HT-29 (cell line): ENCODE data around the gene EXOC4. TPM values are rescaled to one million over a fixed set of nuclear protein-coding genes. Genes with fewer than 3 reads are reported as not detected.

Experiments
- DNase-seq: peaks from one replicate; pipeline ENCODE4 v3.0.0-alpha.2; 2015; ENCODE audit warnings: low spot score
- total RNA-seq: library from RNA; depleted of rRNA; stranded (reverse); fragments of >200 nt; shearing (Covaris generic); gene quantifications from 2 replicates; pipeline ENCODE4 v1.2.3, GENCODE V29; 2014

The EXOC4 gene
- total RNA-seq, 1 experiment from 2014 or later, result 59.8 TPM

DNA sequence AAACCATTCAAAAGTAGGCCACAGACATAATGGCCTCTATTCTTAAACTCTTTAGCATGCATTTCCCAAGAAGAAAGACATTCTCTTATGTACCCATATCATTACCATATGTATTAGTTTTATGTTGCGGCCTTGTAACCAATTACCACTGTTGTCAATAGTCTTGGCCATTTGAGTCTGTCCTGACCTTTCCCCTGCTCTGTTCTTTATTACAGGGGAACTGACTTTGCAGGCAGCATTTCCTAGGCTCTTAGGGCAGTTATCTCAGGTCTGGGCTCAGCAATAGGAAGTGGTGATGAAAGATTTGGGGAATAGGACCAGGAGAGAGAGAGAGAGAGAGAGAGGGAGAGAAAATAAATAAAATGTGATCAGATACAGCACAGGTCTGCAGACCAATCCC, 679.7 kb downstream of the EXOC4 start:
- no peak for DNase-seq

DNA sequence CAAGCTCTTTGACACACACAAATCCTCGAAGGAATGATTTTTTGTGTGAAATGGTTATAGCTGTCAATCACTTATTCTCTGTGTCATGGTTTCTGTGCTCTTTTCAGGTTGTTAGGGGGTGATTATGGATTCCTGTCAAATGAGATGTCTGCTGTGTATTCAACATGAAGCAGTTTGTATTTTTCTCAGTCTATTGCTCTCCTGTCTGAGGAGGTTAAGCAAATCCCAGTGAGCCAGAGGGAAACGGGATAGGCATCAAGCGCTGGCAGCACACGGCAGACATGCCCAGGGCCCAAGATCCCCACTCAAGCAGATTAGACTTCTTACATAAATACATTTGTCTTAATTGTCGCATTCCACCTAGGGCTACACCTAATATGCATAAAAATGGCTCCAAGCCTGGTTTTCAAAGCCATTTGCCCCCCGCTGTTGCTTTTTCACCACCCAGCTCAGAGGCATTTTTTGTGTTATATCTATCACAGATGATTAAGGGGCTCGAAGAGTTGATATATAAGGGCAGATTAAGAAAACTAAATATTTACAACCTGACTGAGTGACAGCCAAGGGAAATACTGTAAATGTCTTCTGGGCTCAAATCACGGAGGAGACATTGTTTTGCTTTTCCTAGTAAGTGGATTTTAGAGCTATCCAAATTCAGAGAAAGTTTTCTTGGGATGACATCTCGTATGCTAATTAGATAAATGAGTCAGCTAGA, 681.5 kb downstream of the EXOC4 start:
- no peak for DNase-seq

DNA sequence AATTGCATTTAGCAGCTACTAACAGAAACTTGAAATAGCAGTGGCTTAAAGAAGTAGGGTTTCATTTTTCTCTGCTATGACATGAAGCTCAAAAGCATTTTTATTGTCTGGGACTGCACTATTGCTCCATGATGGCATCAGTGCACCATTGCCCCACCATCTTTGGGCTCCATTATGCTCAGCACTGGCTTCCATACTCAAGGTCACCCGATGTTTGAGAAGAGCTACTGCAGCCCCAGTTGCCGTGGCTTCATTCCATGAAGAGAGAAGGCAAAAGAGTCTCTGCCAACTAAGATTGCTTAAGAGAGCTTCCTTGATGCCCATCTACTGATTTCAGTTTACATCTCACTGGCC, 682.1 kb downstream of the EXOC4 start:
- DNase-seq, result no peak

DNA sequence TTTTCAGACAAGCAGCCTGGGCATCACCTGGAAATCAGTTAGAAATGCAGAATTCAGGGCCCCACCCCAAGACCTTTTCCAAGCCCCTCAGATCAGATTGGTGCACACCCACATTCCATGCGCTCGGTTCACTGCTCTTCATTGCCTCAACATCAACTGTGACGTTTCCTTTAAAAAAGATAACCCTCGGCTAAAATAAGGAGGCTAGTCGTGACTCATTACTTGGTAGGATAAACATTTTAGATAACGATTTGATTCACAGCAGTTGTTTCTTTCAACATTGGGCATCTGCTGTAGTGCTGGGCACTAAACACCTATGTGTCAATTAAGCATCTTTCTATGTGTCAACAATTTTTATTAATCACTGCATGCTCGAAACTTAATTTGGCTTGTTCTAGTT, 683.2 kb downstream of the EXOC4 start:
- DNase-seq, result no peak

DNA sequence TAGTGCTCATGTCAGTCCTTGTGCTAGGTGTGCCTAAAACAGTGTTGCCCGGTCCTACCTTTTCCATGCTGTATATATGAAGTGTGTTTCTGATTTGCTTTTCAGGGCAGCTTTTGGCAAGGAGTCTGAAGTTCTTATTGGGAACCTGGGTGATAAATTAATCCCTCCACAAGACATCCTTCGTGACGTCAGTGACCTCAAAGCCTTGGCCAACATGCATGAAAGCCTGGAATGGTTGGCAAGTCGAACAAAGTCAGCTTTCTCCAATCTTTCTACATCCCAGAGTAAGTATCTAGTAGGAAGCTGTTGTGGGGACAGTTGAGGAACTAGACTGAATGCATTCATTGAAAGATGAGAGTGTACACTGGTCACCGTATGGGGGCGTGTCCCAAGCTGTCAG, 684.9 kb downstream of the EXOC4 start:
- no peak for DNase-seq

DNA sequence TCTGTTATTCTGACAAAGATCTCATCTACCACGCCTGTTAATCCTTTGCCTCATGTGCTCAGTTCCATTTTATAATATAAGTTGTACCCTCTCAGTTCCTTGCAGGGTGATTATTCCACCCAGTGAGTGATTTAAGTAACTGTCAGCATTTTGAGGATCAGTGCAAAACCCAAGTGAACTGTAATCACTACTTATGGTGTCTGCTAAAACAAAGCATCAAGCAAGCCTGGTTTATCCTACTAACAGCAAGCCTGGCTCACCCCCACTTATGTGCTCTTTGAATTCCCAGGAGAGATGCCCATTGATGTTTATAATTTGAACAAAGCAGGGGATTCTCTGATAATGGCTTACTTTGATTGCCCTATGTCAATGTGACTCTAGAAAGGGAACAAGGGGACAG, 687.5 kb downstream of the EXOC4 start:
- DNase-seq, result no peak

DNA sequence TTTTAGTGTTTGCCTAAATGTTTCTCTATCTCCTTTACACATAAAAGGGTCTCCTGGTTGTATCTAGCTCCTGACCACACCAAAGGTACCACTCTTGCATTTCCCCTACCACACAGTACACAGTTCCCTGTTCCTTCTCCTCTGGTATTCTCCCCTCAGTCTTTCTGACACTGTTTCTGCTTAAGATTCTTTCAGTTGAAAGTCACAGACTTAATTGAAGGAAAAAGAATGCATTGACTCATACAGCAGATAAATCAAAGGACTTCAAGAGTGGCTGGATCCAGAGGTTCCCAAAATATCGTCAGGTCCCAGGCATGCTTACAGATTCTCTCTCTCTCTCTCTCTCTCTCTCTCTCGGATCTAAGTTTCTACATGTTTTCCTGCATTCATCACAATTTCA, 688.6 kb downstream of the EXOC4 start:
- DNase-seq, result no peak

DNA sequence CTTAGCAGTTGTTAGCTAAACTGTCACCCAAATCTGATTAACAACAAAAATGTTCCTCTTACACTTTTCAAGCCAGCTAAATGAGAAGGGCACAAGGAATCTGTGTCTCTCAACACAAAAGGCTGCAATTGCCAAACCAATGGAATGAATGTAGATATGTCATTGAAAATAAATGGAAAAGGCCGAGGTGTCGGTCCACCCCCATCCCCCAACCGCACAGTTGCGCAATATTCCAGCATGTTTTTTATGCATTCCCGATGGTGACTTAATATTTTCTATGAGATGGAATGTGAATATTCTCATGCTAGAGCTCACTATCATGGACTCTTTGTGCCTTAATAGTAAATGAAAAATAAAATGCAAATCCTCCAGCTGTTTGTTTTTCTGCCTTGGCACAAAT, 692.6 kb downstream of the EXOC4 start:
- DNase-seq, result no peak

DNA sequence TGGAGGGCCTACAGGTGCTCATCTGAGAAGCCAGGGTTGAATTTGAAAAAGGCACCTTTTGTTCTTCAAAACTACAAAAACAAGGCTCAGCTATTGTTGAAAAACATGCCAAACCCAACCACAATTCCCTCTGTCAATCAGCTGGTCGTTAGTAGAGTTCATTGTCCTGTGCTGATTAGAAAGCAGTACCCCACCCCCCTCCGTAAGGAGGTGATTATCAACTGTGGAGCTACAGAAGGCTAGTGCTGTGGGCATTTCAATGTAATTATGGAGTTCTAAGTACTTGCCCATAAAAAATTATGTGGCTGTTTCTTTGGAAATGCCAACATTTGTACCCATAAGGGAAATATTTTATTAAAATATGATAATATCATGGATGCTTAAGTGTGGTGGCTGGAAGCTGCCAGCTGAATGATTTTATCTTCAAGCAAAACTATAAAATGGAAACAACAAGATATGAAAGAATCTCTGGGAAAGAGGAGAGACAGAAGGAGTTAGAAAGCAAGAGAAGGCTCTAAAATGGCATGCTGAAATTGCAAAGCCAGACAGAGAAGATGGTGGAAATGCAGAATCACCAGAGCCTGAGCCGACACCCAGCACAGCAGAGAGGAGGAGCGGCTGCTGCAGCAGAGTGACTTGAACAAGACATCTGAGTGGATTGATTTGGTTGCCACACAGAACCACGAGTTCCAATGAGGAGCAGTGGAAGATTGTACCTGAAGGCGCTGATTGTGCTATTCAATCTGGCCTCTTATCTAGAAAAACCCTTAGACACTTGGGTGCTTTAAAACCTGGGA, 694.8 kb downstream of the EXOC4 start:
- DNase-seq, result no peak

DNA sequence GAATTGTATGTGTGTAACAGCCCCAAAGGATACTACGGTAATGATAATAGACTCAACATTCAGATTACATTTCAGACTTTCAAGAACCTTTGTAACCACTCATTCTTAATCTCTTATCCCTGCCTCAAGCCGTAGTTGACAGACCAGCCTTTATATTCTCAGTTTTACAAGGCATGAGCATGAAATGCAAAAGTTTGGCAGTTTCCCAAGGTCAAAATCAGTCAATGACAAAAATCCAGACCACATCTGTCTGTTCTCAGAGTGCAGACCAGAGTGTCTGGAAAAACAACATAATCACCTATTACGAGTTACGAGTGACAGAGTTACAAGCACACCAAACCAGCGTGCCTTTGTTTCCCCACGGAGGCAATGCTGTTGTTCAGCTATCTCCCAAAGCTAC, 695.7 kb downstream of the EXOC4 start:
- no peak for DNase-seq

DNA sequence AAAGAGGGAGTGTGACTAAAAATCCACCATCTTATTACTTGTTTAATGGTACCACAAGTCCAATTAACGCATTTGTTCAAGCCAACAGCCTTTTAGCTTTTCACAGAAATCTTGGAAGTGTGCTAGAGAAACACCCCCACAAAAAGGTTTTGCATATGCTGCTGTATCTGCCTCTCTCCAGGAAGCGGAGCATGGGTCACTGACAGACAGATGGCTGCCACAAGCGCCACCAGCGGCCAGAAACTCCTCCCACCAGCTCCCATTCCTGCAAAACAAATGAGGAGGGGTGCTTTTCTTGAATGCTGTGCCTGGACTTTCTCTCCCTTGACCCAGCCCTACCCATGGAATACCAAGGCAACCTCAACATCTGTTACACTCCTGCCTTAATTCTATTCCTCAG, 698.0 kb downstream of the EXOC4 start:
- no peak for DNase-seq

DNA sequence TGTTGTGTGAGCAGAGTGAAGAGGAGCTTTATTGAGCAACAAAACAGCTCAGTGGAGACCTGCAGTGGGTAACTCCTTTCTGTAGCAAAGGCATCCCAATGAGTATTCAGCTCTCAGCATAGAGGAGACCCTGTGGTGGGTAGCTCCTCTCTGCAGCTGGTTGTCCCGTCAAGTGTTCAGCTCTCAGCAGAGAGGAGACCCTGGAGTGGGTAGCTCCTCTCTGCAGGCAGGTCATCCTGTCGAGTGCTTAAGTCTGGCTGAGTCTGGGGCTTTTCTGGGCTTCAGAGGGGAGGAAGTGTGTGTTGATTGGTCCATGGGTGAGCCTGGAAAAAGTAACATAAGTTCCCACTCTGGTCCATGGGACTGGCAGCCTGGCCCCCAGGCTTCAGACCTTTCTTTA, 702.3 kb downstream of the EXOC4 start:
- no peak for DNase-seq

DNA sequence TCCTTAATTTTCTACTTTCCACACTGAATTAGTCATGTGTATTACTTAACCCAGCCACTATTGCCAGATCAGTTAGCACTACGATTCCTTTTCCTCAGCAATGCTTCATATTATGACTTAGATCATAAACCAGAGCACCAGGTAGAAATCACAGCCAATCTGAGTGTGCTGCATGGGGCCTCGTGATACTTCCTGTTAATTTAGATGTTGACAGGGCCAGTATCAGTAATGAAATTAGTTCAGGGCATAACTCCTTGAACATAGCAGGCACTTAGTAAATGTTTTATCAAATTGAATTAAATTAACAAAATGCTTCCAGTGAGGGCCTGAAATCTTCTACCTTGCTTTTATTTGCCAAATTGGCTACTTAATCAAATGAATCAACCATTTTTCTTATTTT, 705.0 kb downstream of the EXOC4 start:
- no peak for DNase-seq

DNA sequence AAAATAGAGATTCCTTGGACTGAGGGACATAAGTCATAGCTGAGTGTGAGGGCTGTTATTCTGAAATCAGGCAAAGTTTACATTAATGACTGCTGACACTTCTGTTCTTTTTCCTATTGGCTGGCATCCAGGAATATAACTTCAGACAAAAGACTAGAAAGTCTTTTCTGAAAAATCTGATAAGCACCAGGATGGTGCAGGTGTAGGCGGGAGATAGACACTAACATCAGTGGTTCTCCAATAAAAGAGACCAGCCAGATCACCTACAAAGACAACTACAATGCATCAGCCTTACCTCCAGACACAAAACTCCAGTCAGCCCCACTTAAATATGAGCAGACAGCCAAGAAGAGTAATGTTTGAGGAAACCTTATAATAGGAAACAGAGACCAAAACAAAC, 705.9 kb downstream of the EXOC4 start:
- DNase-seq, result no peak

DNA sequence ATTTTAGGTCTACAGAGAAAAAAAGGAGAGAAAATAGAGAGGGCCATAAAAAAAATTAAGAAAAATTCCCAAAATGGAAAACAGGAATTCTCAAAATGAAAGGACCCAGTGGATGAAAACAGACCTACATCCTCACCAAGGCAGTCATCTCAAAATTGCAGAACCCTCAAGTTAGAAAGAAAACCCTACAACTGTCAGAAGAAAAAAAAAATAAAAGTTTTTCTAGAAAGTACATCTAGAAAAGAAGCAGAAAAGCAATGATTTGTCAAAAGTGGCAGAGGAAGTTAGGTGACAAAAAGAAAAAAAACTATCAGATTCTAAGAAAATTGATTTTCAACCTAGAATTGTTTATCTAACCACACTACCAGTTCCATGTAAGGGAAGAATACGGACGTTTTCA, 706.6 kb downstream of the EXOC4 start:
- DNase-seq, result no peak

DNA sequence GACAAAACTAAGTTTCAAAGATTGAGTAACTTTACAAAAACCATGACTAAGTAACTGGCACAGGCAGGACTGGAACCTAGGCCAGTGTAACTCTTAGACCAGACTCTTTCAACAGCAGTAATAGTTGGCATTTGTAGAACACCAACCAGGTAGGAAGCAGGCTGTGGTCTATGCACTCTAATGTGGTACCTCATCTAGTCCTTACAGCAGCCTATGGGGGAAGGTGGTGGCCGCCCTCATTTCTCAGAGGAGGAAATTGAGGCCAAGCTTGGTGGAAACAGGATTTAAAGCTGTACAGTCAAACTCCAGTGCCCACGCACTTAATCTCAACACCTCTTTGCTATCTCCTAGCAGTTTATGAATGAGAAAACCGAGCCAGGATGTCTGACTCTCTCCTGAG, 708.8 kb downstream of the EXOC4 start:
- no peak for DNase-seq

DNA sequence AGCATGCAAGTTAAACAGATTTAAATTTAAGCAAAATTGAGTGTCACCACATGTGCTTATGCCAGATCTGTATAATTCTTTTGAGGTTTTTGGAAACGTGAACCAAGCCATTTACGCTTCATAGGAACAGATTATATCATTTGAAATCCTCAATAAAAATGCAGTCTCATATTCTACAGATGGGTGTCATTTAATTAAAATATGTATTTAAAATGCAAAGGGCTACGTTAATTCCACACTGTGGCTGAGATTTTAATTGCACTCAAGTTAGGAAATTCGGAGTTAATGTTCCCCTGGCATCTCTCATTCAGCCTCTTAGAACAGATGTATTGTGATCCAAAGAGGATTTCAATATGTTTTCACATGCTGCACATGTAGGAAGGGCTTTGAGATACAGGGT, 709.8 kb downstream of the EXOC4 start:
- no peak for DNase-seq

DNA sequence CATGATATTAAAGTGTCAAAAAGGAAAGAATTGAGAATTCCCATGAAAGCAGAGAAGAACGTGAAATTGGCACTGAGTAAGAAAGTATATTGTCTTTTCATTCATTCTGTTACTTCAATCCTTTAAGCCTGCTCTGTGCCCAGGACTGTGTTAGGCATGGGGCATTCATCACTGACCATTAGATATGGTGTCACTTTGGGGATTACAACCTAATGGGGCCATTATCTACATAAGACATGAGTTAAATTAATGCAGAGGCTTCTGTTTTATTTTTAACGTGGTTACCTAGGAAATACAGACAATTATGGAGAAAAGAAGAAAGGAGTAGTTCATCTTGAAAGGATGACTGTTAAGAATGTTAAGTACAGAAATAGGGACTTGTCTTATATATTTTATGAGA, 710.8 kb downstream of the EXOC4 start:
- no peak for DNase-seq

DNA sequence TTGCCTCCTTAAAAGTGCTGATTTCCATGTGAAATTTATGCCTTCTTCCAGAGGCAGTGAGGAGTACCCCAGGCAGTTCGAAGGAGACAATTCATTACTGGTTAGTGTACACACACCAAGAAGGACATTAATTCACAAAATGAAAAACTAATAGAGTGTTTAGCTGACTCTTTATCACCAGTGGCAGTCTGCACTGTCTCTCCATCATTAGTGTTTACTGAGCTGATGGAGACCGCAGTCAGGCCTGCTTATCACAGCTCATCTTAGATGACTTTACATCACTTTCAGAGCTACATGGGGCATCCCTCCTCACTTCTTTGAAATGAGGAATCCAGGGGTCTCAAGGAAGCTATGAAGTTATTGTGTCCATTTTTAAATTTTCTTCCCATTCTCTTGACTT, 718.7 kb downstream of the EXOC4 start:
- DNase-seq, result no peak

DNA sequence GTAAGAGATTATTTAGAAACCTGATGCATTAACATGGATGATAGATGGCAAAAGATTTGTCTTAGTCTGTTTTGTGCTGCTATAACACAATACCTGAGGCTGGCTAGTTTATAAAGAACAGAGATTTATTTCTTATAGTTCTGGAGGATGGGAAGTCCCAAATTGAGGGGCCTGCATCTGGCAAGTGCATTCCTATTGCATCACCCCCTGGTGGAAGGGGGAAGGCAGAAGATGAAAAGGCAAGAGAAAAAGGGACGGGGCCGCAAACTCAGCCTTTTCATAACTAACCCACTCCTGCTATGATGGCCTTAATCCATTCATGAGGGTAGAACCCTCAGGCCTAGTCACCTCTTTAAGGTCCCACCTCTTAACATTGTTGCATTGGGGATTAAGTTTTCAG, 720.8 kb downstream of the EXOC4 start:
- no peak for DNase-seq

DNA sequence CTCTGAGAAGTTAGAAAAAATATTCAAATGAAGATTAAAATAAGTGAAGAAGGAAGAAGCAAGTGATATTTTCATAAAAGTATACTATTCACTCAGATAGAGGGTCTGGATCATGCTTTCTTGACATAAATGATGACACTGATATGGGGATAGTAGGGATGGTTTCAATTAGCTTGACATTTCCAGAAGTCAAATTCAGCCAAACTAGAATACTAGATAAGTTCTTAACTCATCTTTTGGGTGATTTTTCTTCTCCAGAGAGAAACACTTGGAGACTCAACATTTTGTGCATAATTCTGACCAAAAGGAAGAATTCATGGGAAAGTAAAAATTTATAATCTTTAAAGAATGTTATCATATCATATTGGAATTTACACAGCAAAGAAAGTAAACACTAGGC, 722.3 kb downstream of the EXOC4 start:
- no peak for DNase-seq

DNA sequence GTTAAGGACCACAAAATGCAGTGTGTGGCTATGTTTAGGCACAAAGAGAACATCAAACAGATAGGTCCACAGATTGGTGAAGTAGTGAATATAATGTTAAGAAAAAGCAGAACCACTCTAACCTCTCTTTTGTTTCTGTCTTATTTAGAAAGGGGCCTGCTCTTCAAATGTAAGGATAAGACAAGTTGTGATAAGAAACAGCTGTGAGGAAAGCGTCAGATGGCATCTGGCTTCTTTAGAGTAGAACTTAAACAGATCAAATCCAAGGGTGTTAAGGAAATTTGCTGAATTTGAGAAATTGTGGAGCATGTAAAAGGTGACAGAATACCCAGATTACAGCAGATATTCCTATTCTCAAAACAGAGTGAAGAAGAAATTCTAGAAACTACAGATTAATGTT, 723.3 kb downstream of the EXOC4 start:
- no peak for DNase-seq

DNA sequence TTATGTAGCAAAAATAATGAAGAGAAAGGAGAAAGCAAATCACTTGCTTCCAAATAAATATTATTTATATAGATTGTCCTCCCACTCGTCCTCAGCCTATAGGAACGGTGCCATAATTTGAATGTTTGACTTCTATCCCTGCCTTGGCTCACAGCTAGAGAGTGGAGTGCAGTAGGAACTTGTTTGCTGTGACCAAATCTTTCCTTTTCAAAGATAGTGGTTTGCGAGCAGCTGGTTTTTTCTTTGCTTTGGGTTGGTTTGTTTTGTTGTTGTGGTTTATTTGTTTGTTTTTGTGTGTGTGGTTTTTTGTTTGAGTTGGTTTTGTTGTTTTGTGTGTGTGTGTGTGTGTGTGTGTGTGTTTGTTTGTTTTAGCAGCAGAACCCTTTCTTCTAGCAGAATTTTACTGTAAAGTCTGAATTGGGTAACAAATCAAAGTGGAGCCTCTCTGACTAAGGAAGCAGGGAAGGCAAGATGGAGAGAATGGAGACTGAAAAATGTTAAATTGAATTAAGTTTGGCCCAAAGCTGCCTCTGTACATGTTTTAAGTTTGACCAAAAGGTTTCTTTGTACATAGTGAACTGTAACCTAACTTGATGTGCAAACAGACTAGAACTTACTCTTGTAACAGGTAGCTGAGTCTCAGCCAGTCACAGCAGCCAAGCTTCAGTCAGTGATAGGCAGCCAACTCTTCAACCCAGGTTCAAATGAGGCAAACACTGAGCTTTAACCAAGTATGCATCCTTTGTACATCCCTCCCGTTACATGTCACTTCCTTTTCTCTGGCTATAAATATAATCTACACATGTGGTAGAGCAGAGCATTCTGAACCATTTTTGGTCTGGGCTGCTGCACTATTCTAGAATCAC, 724.8 kb downstream of the EXOC4 start:
- DNase-seq, result no peak
